ENCODE data around the gene EHMT1.

GRCh38 chr9:137879566-137880150, 260.9 kb downstream of the EHMT1 start:
- TF ChIP-seq CTCF (IDR thresholded peaks at IDR 0.05) (no peak), SMC3 (IDR thresholded peaks at IDR 0.05; ENCODE audit: low read depth, low read length) (no peak), GABPA (IDR thresholded peaks at IDR 0.05; ENCODE audit: low read depth) (no peak)
